B cell (primary cell): ENCODE measurements around the gene TRMT61A.

ENCODE experiments used
- CTCF ChIP-seq: fragments of 200-600 bp; IDR thresholded peaks from one replicate; pipeline ENCODE4 v1.8.0; 2022; ENCODE audit warnings: antibody characterized with exemption, mild to moderate bottlenecking
- EZH2 ChIP-seq: IDR thresholded peaks from 2 replicates; pipeline ENCODE4 v1.6.1; 2012; ENCODE audit warnings: borderline replicate concordance, low read depth, mild to moderate bottlenecking, moderate library complexity, low read length; ENCODE audit not compliant: insufficient read depth, poor library complexity, severe bottlenecking

- TF ChIP-seq CTCF (no peak), EZH2 (no peak)
These were observed at the start of gene TRMT61A for GRCh38 chr14:103528587-103529382.
